HCT116 (cell line): Measurements from ENCODE around the gene PCSK2.

Experiments used
- FOSL1 ChIP-seq: IDR thresholded peaks from 2 replicates; pipeline ENCODE4 v1.6.1; 2012; ENCODE audit warnings: low read depth
- REST ChIP-seq: IDR thresholded peaks from 2 replicates; pipeline ENCODE4 v1.6.1; 2012; ENCODE audit warnings: low read depth
- TF ChIP-seq, protein P1 (sequence below), 3 experiments: fragments of 200-600 bp in 1 of 3; sonication (generic) in 1 of 3; IDR thresholded peaks in 2 of 3; conservative IDR thresholded peaks in 1 of 3; 2 replicates each; pipeline ENCODE4 v1.5.1; 2012 to 2017; ENCODE audit warnings: low read depth in 2 of 3, low read length in 2 of 3, antibody characterized with exemption in 1 of 3, borderline replicate concordance in 1 of 3, control low read depth in 1 of 3, mild to moderate bottlenecking in 1 of 3, mixed read lengths in 1 of 3, mixed run types in 1 of 3, moderate library complexity in 1 of 3; ENCODE audit not compliant: insufficient read depth in 1 of 3

- TF ChIP-seq, protein P1, sequence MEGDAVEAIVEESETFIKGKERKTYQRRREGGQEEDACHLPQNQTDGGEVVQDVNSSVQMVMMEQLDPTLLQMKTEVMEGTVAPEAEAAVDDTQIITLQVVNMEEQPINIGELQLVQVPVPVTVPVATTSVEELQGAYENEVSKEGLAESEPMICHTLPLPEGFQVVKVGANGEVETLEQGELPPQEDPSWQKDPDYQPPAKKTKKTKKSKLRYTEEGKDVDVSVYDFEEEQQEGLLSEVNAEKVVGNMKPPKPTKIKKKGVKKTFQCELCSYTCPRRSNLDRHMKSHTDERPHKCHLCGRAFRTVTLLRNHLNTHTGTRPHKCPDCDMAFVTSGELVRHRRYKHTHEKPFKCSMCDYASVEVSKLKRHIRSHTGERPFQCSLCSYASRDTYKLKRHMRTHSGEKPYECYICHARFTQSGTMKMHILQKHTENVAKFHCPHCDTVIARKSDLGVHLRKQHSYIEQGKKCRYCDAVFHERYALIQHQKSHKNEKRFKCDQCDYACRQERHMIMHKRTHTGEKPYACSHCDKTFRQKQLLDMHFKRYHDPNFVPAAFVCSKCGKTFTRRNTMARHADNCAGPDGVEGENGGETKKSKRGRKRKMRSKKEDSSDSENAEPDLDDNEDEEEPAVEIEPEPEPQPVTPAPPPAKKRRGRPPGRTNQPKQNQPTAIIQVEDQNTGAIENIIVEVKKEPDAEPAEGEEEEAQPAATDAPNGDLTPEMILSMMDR (IDR thresholded peaks at IDR 0.05 in 2 of 3, conservative IDR thresholded peaks at IDR 0.05 in 1 of 3; ENCODE audit: borderline replicate concordance in 1 of 3, insufficient read depth in 1 of 3, low read depth in 2 of 3, low read length in 2 of 3): no peak
- TF ChIP-seq REST (no peak), FOSL1 (no peak)
Observed at GRCh38 chr20:17465236-17465635, 238.4 kb downstream of the PCSK2 start.
